Esophagus squamous epithelium (tissue), 5 donors: ENCODE measurements around the gene CHEK2. TPM values are rescaled to one million over a fixed set of nuclear protein-coding genes. Genes with fewer than 3 reads are reported as not detected.
A peak's percentile ranks its signal among the peaks of the same experiment; 100 is the strongest.
"Not testable (repeated sequence)": the region's sequence is repeated elsewhere in the genome, so short reads cannot be mapped to it uniquely, and the experiment has no call there.

Experiments used
- DNase-seq: peaks from one replicate; lab custom pipeline; 2025; lab: John Stamatoyannopoulos, UW
- H3K27ac ChIP-seq, 4 donors: fragments of 200-600 bp; sonication (generic); one replicate each; pipeline ENCODE4 v1.5.1; 2016 to 2019; ENCODE audit warnings: mild to moderate bottlenecking in 1 of 4
- H3K27me3 ChIP-seq, 4 donors: fragments of 200-600 bp; sonication (generic); 1 replicate in 3 of 4; 2 replicates in 1 of 4; pipeline versions ENCODE4 v1.5.1 to v1.6.0; 2017 to 2021; ENCODE audit warnings: antibody characterized with exemption in 1 of 4
- H3K36me3 ChIP-seq, 3 donors: fragments of 200-600 bp; sonication (generic); one replicate each; pipeline ENCODE4 v1.5.1; 2016 to 2019
- H3K4me1 ChIP-seq, 3 donors: fragments of 200-600 bp; sonication (generic); one replicate each; pipeline ENCODE4 v1.5.1; 2017 to 2019
- H3K4me3 ChIP-seq, 4 donors: fragments of 200-600 bp; sonication (generic); 1 replicate in 3 of 4; 2 replicates in 1 of 4; pipeline ENCODE4 v1.5.1; 2016 to 2019; ENCODE audit warnings: mild to moderate bottlenecking in 2 of 4, moderate library complexity in 1 of 4
- H3K9me3 ChIP-seq, 3 donors: fragments of 200-600 bp; sonication (generic); one replicate each; pipeline ENCODE4 v1.5.1; 2016 to 2019
- CTCF ChIP-seq, 6 experiments: fragments of 450-650 bp in 4 of 6; fragments of 200-600 bp in 2 of 6; sonication (generic) in 2 of 6; IDR thresholded peaks; one replicate each; pipeline ENCODE4 v1.5.1; 2016 to 2019; ENCODE audit warnings: antibody characterized with exemption in 6 of 6, mild to moderate bottlenecking in 4 of 6, moderate library complexity in 4 of 6
- POLR2A ChIP-seq, 4 donors: fragments of 450-650 bp; IDR thresholded peaks; one replicate each; pipeline ENCODE4 v1.6.1; 2017; ENCODE audit warnings: antibody characterized with exemption in 4 of 4, mild to moderate bottlenecking in 4 of 4, moderate library complexity in 3 of 4
- WGBS, 2 donors: methylation state at CpG; one replicate each; pipeline ENCODE4 v1.1.5; 2018; 5-methylcytosine and 5-hydroxymethylcytosine counted together
- intact Hi-C: fragments of 100-400 bp; cut with DNase I; formaldehyde crosslinking; loops from one replicate; pipeline ENCODE4 v1.15.0; 2022
- total RNA-seq, 4 donors: library from RNA; depleted of rRNA; stranded (reverse); fragments of >200 nt; gene quantifications; one replicate each; pipeline ENCODE4 v1.1.0, GENCODE V29; 2016
- donor health status: DM: yes; HTN: yes; CAD: no.

Gene CHEK2
- total RNA-seq, 4 donors from 2014 or later, result 6.6 to 17.4 (median 11.2) TPM

- 2 to 4% methylated on average over 10 of the region's 10 CpGs for WGBS, 2 donors
- H3K9me3 ChIP-seq, result no peaks in the 10 kb centered on the region
- peaks cover 0 to 42% (median 23%) of the 10 kb centered on the region in 3 donors for H3K36me3 ChIP-seq
- intact Hi-C loops, result no loop called here
- no peaks in the 10 kb centered on the region for H3K27me3 ChIP-seq
- H3K4me1 ChIP-seq, result peaks cover 3 to 33% (median 7%) of the 10 kb centered on the region in 3 donors
- TF ChIP-seq POLR2A (IDR thresholded peaks at IDR 0.05), result no peak
- TF ChIP-seq CTCF (IDR thresholded peaks at IDR 0.05), result no peak
- no peak for DNase-seq
- H3K27ac ChIP-seq, result peak overlapping the region; percentile 92 to 100 (median 98)
- H3K4me3 ChIP-seq, result peak overlapping the region; percentile 68 to 100 (median 92)
These were observed 942 bp upstream of the CHEK2 start for GRCh38 chr22:28742562-28742962.

- WGBS, 2 donors, result 5 to 10% methylated on average over 10 to 18 of the region's 18 CpGs
- no peak for DNase-seq
- intact Hi-C loops, result no loop called here
- Histone ChIP-seq H3K27ac (peak overlapping the region; percentile 39 to 100 (median 73)), H3K4me1 (peaks cover 3 to 33% (median 7%) of the 10 kb centered on the region in 3 donors), H3K36me3 (peaks cover 0 to 30% (median 18%) of the 10 kb centered on the region in 3 donors), H3K27me3 (no peaks in the 10 kb centered on the region), H3K4me3 (peak overlapping the region; percentile 68 to 100 (median 92)), H3K9me3 (no peaks in the 10 kb centered on the region)
- TF ChIP-seq CTCF (IDR thresholded peaks at IDR 0.05), result peak in 1 of 6 experiments; percentile 13
- TF ChIP-seq POLR2A (IDR thresholded peaks at IDR 0.05), result no peak
These were observed 328 bp downstream of the CHEK2 start for GRCh38 chr22:28741200-28741784.

- H3K36me3 ChIP-seq, result peaks cover 0 to 11% (median 1%) of the 10 kb centered on the region in 3 donors
- H3K9me3 ChIP-seq, intact Hi-C loops, DNase-seq, H3K27ac ChIP-seq, H3K4me3 ChIP-seq, H3K27me3 ChIP-seq: not testable (repeated sequence)
- peaks cover 3 to 33% (median 7%) of the 10 kb centered on the region in 3 donors for H3K4me1 ChIP-seq
- 83 to 86% methylated on average over 8 of the region's 8 CpGs for WGBS, 2 donors
These were observed 2.7 kb downstream of the CHEK2 start for GRCh38 chr22:28738876-28739275.

GRCh38 chr22:28737701-28738100, 3.9 kb downstream of the CHEK2 start:
- peaks cover 0 to 22% (median 3%) of the 10 kb centered on the region in 3 donors for H3K4me1 ChIP-seq
- H3K27ac ChIP-seq, result no peak overlapping the region
- intact Hi-C loops, result no loop called here
- DNase-seq, result no peak
- no peaks in the 10 kb centered on the region for H3K27me3 ChIP-seq
- 89 to 97% methylated on average over 3 of the region's 3 CpGs for WGBS, 2 donors
- peaks cover 0 to 13% (median 0%) of the 10 kb centered on the region in 3 donors for H3K36me3 ChIP-seq
- TF ChIP-seq CTCF (IDR thresholded peaks at IDR 0.05), result no peak
- no peak for TF ChIP-seq POLR2A (IDR thresholded peaks at IDR 0.05)
- H3K9me3 ChIP-seq, result no peaks in the 10 kb centered on the region
- no peak overlapping the region for H3K4me3 ChIP-seq

- H3K4me1 ChIP-seq, result peaks cover 0 to 19% (median 3%) of the 10 kb centered on the region in 3 donors
- intact Hi-C loops, result no loop called here
- H3K27ac ChIP-seq, result no peak overlapping the region
- H3K27me3 ChIP-seq, result no peaks in the 10 kb centered on the region
- no peak for DNase-seq
- TF ChIP-seq CTCF (IDR thresholded peaks at IDR 0.05), result no peak
- TF ChIP-seq POLR2A (IDR thresholded peaks at IDR 0.05), result no peak
- H3K36me3 ChIP-seq, result peaks cover 0 to 23% (median 0%) of the 10 kb centered on the region in 3 donors
- WGBS, 2 donors, result 52 to 84% methylated on average over 3 to 4 of the region's 7 CpGs
- no peak overlapping the region for H3K4me3 ChIP-seq
- H3K9me3 ChIP-seq, result no peaks in the 10 kb centered on the region
These were observed 5.1 kb downstream of the CHEK2 start for GRCh38 chr22:28736301-28737155.
